B cell (primary cell): ENCODE results near the gene ZNF516.

Experiments
- CTCF ChIP-seq: fragments of 200-600 bp; IDR thresholded peaks from one replicate; pipeline ENCODE4 v1.8.0; 2022; ENCODE audit warnings: antibody characterized with exemption, mild to moderate bottlenecking
- EZH2 ChIP-seq: IDR thresholded peaks from 2 replicates; pipeline ENCODE4 v1.6.1; 2012; ENCODE audit warnings: borderline replicate concordance, low read depth, mild to moderate bottlenecking, moderate library complexity, low read length; ENCODE audit not compliant: insufficient read depth, poor library complexity, severe bottlenecking

- no peak for TF ChIP-seq EZH2
- TF ChIP-seq CTCF, result no peak
Observed at GRCh38 chr18:76385681-76385975, 109.4 kb downstream of the ZNF516 start.
